H1 (cell line): ENCODE measurements around the gene ATG5. TPM values are rescaled to one million over a fixed set of nuclear protein-coding genes. Genes with fewer than 3 reads are reported as not detected.

Experiments
- CTCF ChIA-PET: fragments of 300-600 bp; sonication (Branson Sonifier 250); formaldehyde crosslinking; loops from one replicate; lab custom pipeline; 2021; ENCODE audit not compliant: partially characterized antibody; lab: Charles Lee
- POLR2A ChIA-PET: fragments of 300-600 bp; sonication (Branson Sonifier 250); formaldehyde crosslinking; loops from one replicate; lab custom pipeline; 2021; ENCODE audit warnings: inconsistent platforms; ENCODE audit not compliant: partially characterized antibody; lab: Charles Lee
- DNase-seq, 2 experiments: peaks; one replicate each; pipeline versions ENCODE4 v3.0.0 to v3.0.0-alpha.2; 2010 to 2022; ENCODE audit warnings: low spot score in 2 of 2, low read depth in 1 of 2, mixed read lengths in 1 of 2
- FAIRE-seq: peaks from 2 replicates; lab custom pipeline; 2011; peaks lifted over from hg19 to GRCh38; lab: Jason Lieb, UNC
- H2AFZ ChIP-seq: 2 replicates; pipeline ENCODE4 v1.8.1; 2012; ENCODE audit warnings: low read length, inconsistent platforms
- H2AK5ac ChIP-seq: 2 replicates; pipeline ENCODE4 v1.6.1; 2013; ENCODE audit warnings: low read depth, low read length
- H2BK120ac ChIP-seq: replicated peaks from 2 replicates; pipeline ENCODE3; 2013; ENCODE audit warnings: low read depth, low read length, inconsistent platforms
- H2BK12ac ChIP-seq: 2 replicates; pipeline ENCODE4 v1.6.1; 2013; ENCODE audit warnings: low read depth, low read length
- H2BK15ac ChIP-seq: 2 replicates; pipeline ENCODE4 v1.6.1; 2013; ENCODE audit warnings: low read length
- H2BK20ac ChIP-seq: 2 replicates; pipeline ENCODE4 v1.6.1; 2013; ENCODE audit warnings: low read length
- H2BK5ac ChIP-seq: 2 replicates; pipeline ENCODE4 v1.6.1; 2013; ENCODE audit warnings: low read depth, low read length
- H3K14ac ChIP-seq: 2 replicates; pipeline ENCODE4 v1.6.1; 2013; ENCODE audit warnings: inconsistent platforms; ENCODE audit not compliant: insufficient read length
- H3K18ac ChIP-seq: 2 replicates; pipeline ENCODE4 v1.6.1; 2013; ENCODE audit warnings: low read length; ENCODE audit errors: extremely low read depth
- H3K23ac ChIP-seq: 2 replicates; pipeline ENCODE4 v1.6.1; 2013; ENCODE audit warnings: inconsistent platforms; ENCODE audit not compliant: insufficient read length
- H3K23me2 ChIP-seq: 2 replicates; pipeline ENCODE4 v1.6.1; 2013; ENCODE audit warnings: low read depth, low read length
- H3K27ac ChIP-seq: 2 replicates; pipeline ENCODE4 v1.6.1; 2011; ENCODE audit warnings: low read depth, low read length, inconsistent platforms
- H3K27me3 ChIP-seq, 4 experiments: replicated peaks in 1 of 4; 1 replicate in 1 of 4; 2 replicates in 3 of 4; pipeline versions ENCODE4 v1.6.1 to v1.8.1; 2011 to 2013; ENCODE audit warnings: low read length in 3 of 4, mild to moderate bottlenecking in 3 of 4, inconsistent platforms in 2 of 4, mixed read lengths in 2 of 4, moderate library complexity in 1 of 4; ENCODE audit not compliant: control insufficient read depth in 3 of 4, insufficient read depth in 3 of 4; ENCODE audit errors: extremely low read depth in 1 of 4
- H3K36me3 ChIP-seq, 4 experiments: 2 replicates each; pipeline versions ENCODE4 v1.6.1 to v1.8.1; 2011 to 2013; ENCODE audit warnings: mild to moderate bottlenecking in 4 of 4, low read length in 3 of 4, moderate library complexity in 2 of 4, control low read depth in 1 of 4, inconsistent platforms in 1 of 4; ENCODE audit not compliant: insufficient read depth in 4 of 4, control insufficient read depth in 2 of 4
- H3K4ac ChIP-seq: replicated peaks from 2 replicates; pipeline ENCODE3; 2013; ENCODE audit warnings: low read length, low read depth, mixed read lengths, inconsistent platforms; ENCODE audit not compliant: insufficient read length
- H3K4me1 ChIP-seq, 4 experiments: replicated peaks in 1 of 4; 1 replicate in 1 of 4; 2 replicates in 3 of 4; pipeline versions ENCODE4 v1.6.1 to v1.8.1; 2011 to 2013; ENCODE audit warnings: low read length in 3 of 4, inconsistent platforms in 2 of 4, mixed read lengths in 1 of 4; ENCODE audit not compliant: insufficient read depth in 4 of 4, control insufficient read depth in 3 of 4
- H3K4me2 ChIP-seq, 2 experiments: 2 replicates each; pipeline versions ENCODE4 v1.6.1 to v1.8.1; 2011 to 2013; ENCODE audit warnings: low read depth in 2 of 2, low read length in 2 of 2, control low read depth in 1 of 2, inconsistent platforms in 1 of 2, mild to moderate bottlenecking in 1 of 2; ENCODE audit not compliant: insufficient read depth in 1 of 2
- H3K4me3 ChIP-seq, 4 experiments: fragments of 200-600, 300-600 bp in 1 of 4; sonication (generic), shearing (Covaris generic), sonication (Bioruptor Twin) in 1 of 4; 2 replicates each; pipeline versions ENCODE4 v1.5.1 to v1.8.1; 2011 to 2016; ENCODE audit warnings: low read length in 4 of 4, low read depth in 3 of 4, control low read depth in 2 of 4, inconsistent platforms in 2 of 4, mild to moderate bottlenecking in 2 of 4, mixed read lengths in 1 of 4, moderate library complexity in 1 of 4; ENCODE audit not compliant: insufficient read depth in 2 of 4; ENCODE audit errors: extremely low read depth in 1 of 4
- H3K56ac ChIP-seq: replicated peaks from 2 replicates; pipeline ENCODE3; 2013; ENCODE audit warnings: low read depth, mild to moderate bottlenecking, mixed read lengths, low read length, inconsistent platforms; ENCODE audit not compliant: insufficient read length
- H3K79me1 ChIP-seq: 2 replicates; pipeline ENCODE4 v1.6.1; 2013; ENCODE audit warnings: low read depth, low read length, control low read depth
- H3K79me2 ChIP-seq, 2 experiments: 2 replicates each; pipeline versions ENCODE4 v1.6.1 to v1.8.1; 2012 to 2013; ENCODE audit warnings: low read length in 2 of 2, mild to moderate bottlenecking in 2 of 2, inconsistent platforms in 1 of 2; ENCODE audit not compliant: insufficient read depth in 2 of 2, control insufficient read depth in 1 of 2
- H3K9ac ChIP-seq, 4 experiments: replicated peaks in 1 of 4; 1 replicate in 1 of 4; 2 replicates in 3 of 4; pipeline versions ENCODE4 v1.6.1 to v1.8.1; 2011 to 2013; ENCODE audit warnings: low read depth in 3 of 4, low read length in 3 of 4, control low read depth in 2 of 4, mild to moderate bottlenecking in 2 of 4, moderate library complexity in 2 of 4, inconsistent platforms in 1 of 4; ENCODE audit errors: extremely low read depth in 1 of 4
- H3K9me3 ChIP-seq, 2 experiments: 2 replicates each; pipeline versions ENCODE4 v1.6.1 to v1.8.1; 2012 to 2013; ENCODE audit warnings: mild to moderate bottlenecking in 2 of 2, moderate library complexity in 2 of 2, control low read depth in 1 of 2, inconsistent platforms in 1 of 2, low read depth in 1 of 2, low read length in 1 of 2, mixed read lengths in 1 of 2; ENCODE audit not compliant: insufficient read depth in 2 of 2
- H4K20me1 ChIP-seq, 2 experiments: replicated peaks in 1 of 2; 2 replicates each; pipeline versions ENCODE3 to v1.8.1; 2011 to 2013; ENCODE audit warnings: inconsistent platforms in 2 of 2, low read length in 2 of 2, mild to moderate bottlenecking in 1 of 2; ENCODE audit not compliant: insufficient read depth in 2 of 2, control insufficient read depth in 1 of 2
- H4K5ac ChIP-seq: 2 replicates; pipeline ENCODE4 v1.6.1; 2013; ENCODE audit warnings: low read length, low read depth, mixed read lengths, inconsistent platforms; ENCODE audit not compliant: insufficient read length
- H4K8ac ChIP-seq: 2 replicates; pipeline ENCODE4 v1.8.0; 2013; ENCODE audit warnings: mild to moderate bottlenecking, moderate library complexity, low read length, inconsistent platforms; ENCODE audit not compliant: insufficient read depth; ENCODE audit errors: extremely low read depth
- H4K91ac ChIP-seq: replicated peaks from 2 replicates; pipeline ENCODE3; 2013; ENCODE audit warnings: low read length, mixed read lengths, inconsistent platforms; ENCODE audit not compliant: insufficient read length
- BCL11A ChIP-seq, 2 experiments: IDR thresholded peaks; one replicate each; pipeline ENCODE4 v1.6.1; 2011; ENCODE audit warnings: low read depth in 2 of 2, low read length in 2 of 2, mild to moderate bottlenecking in 2 of 2
- BRCA1 ChIP-seq: IDR thresholded peaks from 2 replicates; pipeline ENCODE4 v1.6.1; 2012; ENCODE audit warnings: low read depth, low read length, improper control_type of control experiment
- EP300 ChIP-seq, 2 experiments: IDR thresholded peaks; 1 replicate in 1 of 2; 2 replicates in 1 of 2; pipeline ENCODE4 v1.6.1; 2011 to 2012; ENCODE audit warnings: low read depth in 2 of 2, low read length in 2 of 2, mild to moderate bottlenecking in 2 of 2, borderline replicate concordance in 1 of 2, inconsistent platforms in 1 of 2, moderate library complexity in 1 of 2
- FOSL1 ChIP-seq: IDR thresholded peaks from 2 replicates; pipeline ENCODE4 v1.6.1; 2011; ENCODE audit warnings: mild to moderate bottlenecking, low read depth, low read length, moderate library complexity; ENCODE audit not compliant: insufficient read depth
- GTF2F1 ChIP-seq: IDR thresholded peaks from 2 replicates; pipeline ENCODE4 v1.6.1; 2012; ENCODE audit warnings: low read depth, low read length, improper control_type of control experiment, borderline replicate concordance
- JUN ChIP-seq: IDR thresholded peaks from 2 replicates; pipeline ENCODE4 v1.6.1; 2011; ENCODE audit warnings: low read depth, mild to moderate bottlenecking, improper control_type of control experiment, low read length
- POLR2A ChIP-seq, 2 experiments: IDR thresholded peaks; 1 replicate in 1 of 2; 2 replicates in 1 of 2; pipeline ENCODE4 v1.6.1; 2011; ENCODE audit warnings: low read depth in 2 of 2, low read length in 2 of 2, mild to moderate bottlenecking in 2 of 2; ENCODE audit errors: control extremely low read depth in 1 of 2
- POLR2AphosphoS5 ChIP-seq: IDR thresholded peaks from 2 replicates; pipeline ENCODE4 v1.6.1; 2011; ENCODE audit warnings: low read depth, low read length
- RXRA ChIP-seq: IDR thresholded peaks from 2 replicates; pipeline ENCODE4 v1.6.1; 2011; ENCODE audit warnings: low read depth, mild to moderate bottlenecking, low read length, moderate library complexity; ENCODE audit not compliant: insufficient read depth
- SAP30 ChIP-seq: fragments of 300-600 bp; sonication (generic); IDR thresholded peaks from 2 replicates; pipeline ENCODE4 v1.7.1; 2012; ENCODE audit warnings: low read length, moderate library complexity, mild to moderate bottlenecking, inconsistent platforms; ENCODE audit not compliant: insufficient read depth, insufficient replicate concordance
- SIX5 ChIP-seq: IDR thresholded peaks from 2 replicates; pipeline ENCODE4 v1.6.1; 2011; ENCODE audit warnings: mild to moderate bottlenecking, low read depth, low read length
- TAF7 ChIP-seq: optimal IDR thresholded peaks from 2 replicates; pipeline ENCODE3; 2011; ENCODE audit warnings: low read depth, mild to moderate bottlenecking, inconsistent platforms, low read length, moderate library complexity, borderline replicate concordance
- TEAD4 ChIP-seq: IDR thresholded peaks from 2 replicates; pipeline ENCODE4 v1.6.1; 2012; ENCODE audit warnings: low read depth, low read length, inconsistent platforms, mixed read lengths
- WGBS, 2 experiments: shearing (Covaris generic) in 1 of 2; methylation state at CpG; one replicate each; pipeline versions ENCODE4 v1.1.6 to v1.1.7; 2013 to 2015; ENCODE audit warnings: low lambda C conversion rate in 2 of 2, mixed read lengths in 2 of 2, inconsistent platforms in 1 of 2, low coverage in 1 of 2, missing lambda C conversion rate in 1 of 2; ENCODE audit not compliant: insufficient replicate concordance in 2 of 2, insufficient coverage in 1 of 2, insufficient read length in 1 of 2; ENCODE audit errors: extremely low coverage in 1 of 2, missing lambda C conversion rate in 1 of 2; 5-methylcytosine and 5-hydroxymethylcytosine counted together
- polyA plus RNA-seq, 7 experiments: library from polyadenylated mRNA; depleted of rRNA in 3 of 7; stranded (reverse) in 5 of 7; unstranded in 2 of 7; fragments of >200 nt in 5 of 7; fragments of 200-250 nt in 2 of 7; gene quantifications; 1 replicate in 5 of 7; 2 replicates in 1 of 7; 4 replicates in 1 of 7; pipeline versions ENCODE4 v1.2.1 to v1.2.3, GENCODE V29; 2011 to 2013; ENCODE audit warnings: missing spikeins in 2 of 7, mixed read lengths in 2 of 7
- total RNA-seq: library from RNA; stranded (reverse); fragmentation: NEBNext Ultra II Directional; extraction: Animal tissue kit (Norgen Biotek cat#: 25700); gene quantifications from 2 replicates; pipeline ENCODE4 v1.2.1, GENCODE V29; 2021
- TF ChIP-seq, protein P1 (sequence below): IDR thresholded peaks from 2 replicates; pipeline ENCODE4 v1.6.1; 2012; ENCODE audit warnings: inconsistent platforms

Gene ATG5
- total and polyA plus RNA-seq, 2 of the 8 experiments (the other 6 are each of a cell fraction or from before 2014, with no cell fraction given), result 18.2 to 39.0 TPM

DNA sequence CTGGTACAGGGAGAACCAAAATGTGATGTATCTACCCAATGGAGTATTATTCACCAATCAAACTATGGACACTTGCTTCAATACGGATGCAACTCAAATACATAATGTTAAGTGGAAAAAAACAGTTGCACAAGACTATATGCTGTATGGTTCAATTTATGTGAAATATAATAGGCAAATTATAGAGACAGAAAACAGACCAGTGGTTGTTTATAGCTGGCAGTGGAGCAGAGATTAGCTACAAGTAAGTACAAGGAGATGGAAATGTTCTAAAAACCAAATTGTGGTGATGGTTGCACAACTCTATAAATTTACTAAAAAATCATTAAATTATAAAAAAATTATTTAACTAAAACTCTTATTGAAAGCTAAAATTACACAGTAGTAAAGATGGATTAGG lies 126.2 kb downstream of the ATG5 start:
- Histone ChIP-seq H3K23me2 (no peaks in the 10 kb centered on the region; the same call in 1 of the 2 replicates), H3K56ac (no peak overlapping the region), H2BK12ac (no peak overlapping the region), H3K36me3 (peaks cover 0 to 10% (median 0%) of the 10 kb centered on the region in 4 experiments; a peak in 2 of 8 replicates), H3K79me2 (peaks cover 0 to 2% of the 10 kb centered on the region in 2 experiments; a peak in 1 of 4 replicates), H4K5ac (no peak overlapping the region), H3K18ac (no peak overlapping the region), H2AFZ (no peak overlapping the region), H3K23ac (no peak overlapping the region), H3K9me3 (no peaks in the 10 kb centered on the region), H3K27ac (no peak overlapping the region), H3K14ac (no peak overlapping the region), H4K91ac (no peak overlapping the region), H3K4me2 (no peak overlapping the region), H3K9ac (no peak overlapping the region), H2BK20ac (no peak overlapping the region), H2BK15ac (no peak overlapping the region), H2AK5ac (no peak overlapping the region), H4K20me1 (no peaks in the 10 kb centered on the region), H3K79me1 (no peaks in the 10 kb centered on the region), H3K4ac (no peak overlapping the region), H3K4me3 (no peak overlapping the region), H3K4me1 (peaks cover 0 to 2% (median 0%) of the 10 kb centered on the region in 4 experiments; a peak in 1 of 7 replicates), H4K8ac (no peak overlapping the region), H2BK120ac (no peak overlapping the region), H3K27me3 (no peaks in the 10 kb centered on the region), H2BK5ac (no peak overlapping the region)
- CTCF ChIA-PET, result interaction anchor here (0.5 to 1.0 kb wide), 3 partner anchors 29 to 312 kb away, joined by 3 read pairs; no protein-coding TSS in a partner anchor
- FAIRE-seq, result no peak
- POLR2A ChIA-PET, result no interaction called here
- TF ChIP-seq JUN, result no peak
- no peak for TF ChIP-seq TAF7
- no peak for TF ChIP-seq BRCA1
- no peak for TF ChIP-seq BCL11A (IDR thresholded peaks at IDR 0.05; ENCODE audit: low read depth in 2 of 2, low read length in 2 of 2)
- no peak for TF ChIP-seq FOSL1
- TF ChIP-seq, protein P1, sequence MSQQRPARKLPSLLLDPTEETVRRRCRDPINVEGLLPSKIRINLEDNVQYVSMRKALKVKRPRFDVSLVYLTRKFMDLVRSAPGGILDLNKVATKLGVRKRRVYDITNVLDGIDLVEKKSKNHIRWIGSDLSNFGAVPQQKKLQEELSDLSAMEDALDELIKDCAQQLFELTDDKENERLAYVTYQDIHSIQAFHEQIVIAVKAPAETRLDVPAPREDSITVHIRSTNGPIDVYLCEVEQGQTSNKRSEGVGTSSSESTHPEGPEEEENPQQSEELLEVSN, result no peak
- no peak for TF ChIP-seq POLR2AphosphoS5
- no peak for TF ChIP-seq GTF2F1
- no peak for TF ChIP-seq TEAD4
- TF ChIP-seq RXRA, result no peak
- no peak for TF ChIP-seq SIX5
- TF ChIP-seq SAP30, result no peak
- TF ChIP-seq POLR2A (IDR thresholded peaks at IDR 0.05; ENCODE audit: control extremely low read depth in 1 of 2, low read depth in 2 of 2, low read length in 2 of 2), result no peak
- TF ChIP-seq EP300 (IDR thresholded peaks at IDR 0.05; ENCODE audit: borderline replicate concordance in 1 of 2, low read depth in 2 of 2, low read length in 2 of 2), result no peak
- DNase-seq, result no peak
- 89% methylated on average over 1 of the region's 1 CpG; no CpG with 5 or more reads in 1 of the 2 experiments for WGBS, 2 experiments
